Thyroid gland (tissue), 4 donors: ENCODE results near the gene SPHK1. TPM values are rescaled to one million over a fixed set of nuclear protein-coding genes. Genes with fewer than 3 reads are reported as not detected.

Experiments
- DNase-seq, 2 donors: peaks; one replicate each; pipeline ENCODE4 v3.0.0-alpha.2; 2019
- H3K27ac ChIP-seq, 3 donors: fragments of 200-600 bp; sonication (generic); 1 replicate in 2 of 3; 2 replicates in 1 of 3; pipeline ENCODE4 v1.5.1; 2016 to 2019; ENCODE audit warnings: mild to moderate bottlenecking in 1 of 3, moderate library complexity in 1 of 3
- H3K27me3 ChIP-seq: fragments of 200-600 bp; sonication (generic); one replicate; pipeline ENCODE4 v1.5.1; 2019
- H3K36me3 ChIP-seq, 2 donors: fragments of 200-600 bp; sonication (generic); one replicate each; pipeline ENCODE4 v1.5.1; 2016 to 2019
- H3K4me1 ChIP-seq, 2 donors: fragments of 200-600 bp; sonication (generic); one replicate each; pipeline ENCODE4 v1.5.1; 2017 to 2019
- H3K4me3 ChIP-seq, 3 donors: fragments of 200-600 bp; sonication (generic); replicated peaks in 1 of 3; 1 replicate in 2 of 3; 2 replicates in 1 of 3; pipeline ENCODE4 v1.5.1; 2016; ENCODE audit warnings: mild to moderate bottlenecking in 1 of 3
- H3K9me3 ChIP-seq: fragments of 200-600 bp; sonication (generic); one replicate; pipeline ENCODE4 v1.5.1; 2017
- CTCF ChIP-seq, 6 experiments: fragments of 200-600 bp in 3 of 6; fragments of 450-650 bp in 3 of 6; sonication (generic) in 3 of 6; IDR thresholded peaks; one replicate each; pipeline ENCODE4 v1.5.1; 2016 to 2019; ENCODE audit warnings: antibody characterized with exemption in 6 of 6, mild to moderate bottlenecking in 2 of 6, inconsistent platforms in 1 of 6, moderate library complexity in 1 of 6
- POLR2A ChIP-seq, 2 donors: fragments of 450-650 bp; IDR thresholded peaks; one replicate each; pipeline ENCODE4 v1.6.1; 2017; ENCODE audit warnings: antibody characterized with exemption in 2 of 2, mild to moderate bottlenecking in 2 of 2, moderate library complexity in 1 of 2
- WGBS, 2 donors: methylation state at CpG; one replicate each; pipeline ENCODE4 v1.1.5; 2017; 5-methylcytosine and 5-hydroxymethylcytosine counted together
- intact Hi-C: fragments of 100-400 bp; cut with DNase I; formaldehyde crosslinking; loops from one replicate; pipeline ENCODE4 v1.15.1; 2023
- total RNA-seq, 4 donors: library from RNA; depleted of rRNA; stranded (reverse); fragments of >200 nt; gene quantifications; one replicate each; pipeline ENCODE4 v1.2.3, GENCODE V29; 2016

Gene SPHK1
- total RNA-seq, 4 donors from 2014 or later = 8.5 to 24.5 (median 13.8) TPM

- Histone ChIP-seq H3K36me3 (peaks cover 51% of the 10 kb centered on the region in 2 donors), H3K27ac (no peak overlapping the region), H3K27me3 (no peaks in the 10 kb centered on the region), H3K4me3 (no peak overlapping the region), H3K4me1 (peaks cover 0 to 18% of the 10 kb centered on the region in 2 donors), H3K9me3 (no peaks in the 10 kb centered on the region)
- intact Hi-C loops = loop anchor here (10.0 kb wide), 1 partner anchor 278 kb away; no protein-coding TSS in a partner anchor
- TF ChIP-seq CTCF (IDR thresholded peaks at IDR 0.05) (no peak), POLR2A (IDR thresholded peaks at IDR 0.05) (no peak)
- 82 to 93% methylated on average over 5 of the region's 5 CpGs for WGBS, 2 donors
- no peak for DNase-seq
These were observed 18.3 kb downstream of the SPHK1 start for GRCh38 chr17:76402711-76403110.

GRCh38 chr17:76404256-76404655 is 19.8 kb downstream of the SPHK1 start:
- Histone ChIP-seq H3K36me3 (peaks cover 42 to 44% of the 10 kb centered on the region in 2 donors), H3K9me3 (no peaks in the 10 kb centered on the region), H3K4me1 (peaks cover 3 to 12% of the 10 kb centered on the region in 2 donors), H3K27ac (no peak overlapping the region), H3K4me3 (no peak overlapping the region), H3K27me3 (no peaks in the 10 kb centered on the region)
- DNase-seq = no peak
- 93 to 94% methylated on average over 6 of the region's 6 CpGs for WGBS, 2 donors
- TF ChIP-seq POLR2A (IDR thresholded peaks at IDR 0.05) = no peak
- no peak for TF ChIP-seq CTCF (IDR thresholded peaks at IDR 0.05)
- intact Hi-C loops = loop anchor here (10.0 kb wide), 1 partner anchor 279 kb away; no protein-coding TSS in a partner anchor

GRCh38 chr17:76404976-76405563 is 20.7 kb downstream of the SPHK1 start:
- H3K9me3 ChIP-seq = no peaks in the 10 kb centered on the region
- no peak for TF ChIP-seq POLR2A (IDR thresholded peaks at IDR 0.05)
- TF ChIP-seq CTCF (IDR thresholded peaks at IDR 0.05) = no peak
- 90 to 96% methylated on average over 18 to 23 of the region's 25 CpGs for WGBS, 2 donors
- no peak overlapping the region for H3K4me3 ChIP-seq
- H3K27me3 ChIP-seq = no peaks in the 10 kb centered on the region
- peaks cover 34 to 35% of the 10 kb centered on the region in 2 donors for H3K36me3 ChIP-seq
- intact Hi-C loops = loop anchor here (5.0 to 10.0 kb wide), 3 partner anchors 52 to 280 kb away; no protein-coding TSS in a partner anchor
- DNase-seq = no peak
- H3K4me1 ChIP-seq = peaks cover 11 to 20% of the 10 kb centered on the region in 2 donors
- H3K27ac ChIP-seq = no peak overlapping the region

GRCh38 chr17:76405607-76405966 is 21.2 kb downstream of the SPHK1 start:
- peaks cover 16 to 25% of the 10 kb centered on the region in 2 donors for H3K4me1 ChIP-seq
- DNase-seq = no peak
- H3K4me3 ChIP-seq = no peak overlapping the region
- H3K36me3 ChIP-seq = peaks cover 29 to 30% of the 10 kb centered on the region in 2 donors
- H3K9me3 ChIP-seq = no peaks in the 10 kb centered on the region
- WGBS, 2 donors = 94 to 96% methylated on average over 8 to 9 of the region's 9 CpGs
- intact Hi-C loops = loop anchor here (5.0 to 10.0 kb wide), 3 partner anchors 52 to 281 kb away; no protein-coding TSS in a partner anchor
- no peak overlapping the region for H3K27ac ChIP-seq
- no peaks in the 10 kb centered on the region for H3K27me3 ChIP-seq
- TF ChIP-seq POLR2A (IDR thresholded peaks at IDR 0.05) (no peak), CTCF (IDR thresholded peaks at IDR 0.05) (no peak)

- no peak overlapping the region for H3K4me3 ChIP-seq
- peak; percentile 61 to 78 for DNase-seq
- no peak overlapping the region for H3K27ac ChIP-seq
- intact Hi-C loops = loop anchor here (5.0 to 10.0 kb wide), 3 partner anchors 51 to 281 kb away; no protein-coding TSS in a partner anchor
- no peaks in the 10 kb centered on the region for H3K27me3 ChIP-seq
- TF ChIP-seq CTCF (IDR thresholded peaks at IDR 0.05) (no peak), POLR2A (IDR thresholded peaks at IDR 0.05) (no peak)
- no peaks in the 10 kb centered on the region for H3K9me3 ChIP-seq
- H3K4me1 ChIP-seq = peaks cover 21 to 29% of the 10 kb centered on the region in 2 donors
- WGBS, 2 donors = 63 to 69% methylated on average over 11 to 16 of the region's 16 CpGs
- peaks cover 24 to 25% of the 10 kb centered on the region in 2 donors for H3K36me3 ChIP-seq
These were observed 21.7 kb downstream of the SPHK1 start for GRCh38 chr17:76405967-76406647.
